Stimulated activated CD8-positive, alpha-beta memory T cell treated with anti-CD3 and anti-CD28 coated beads, Interleukin-15, amount 100 ng/mL, for 1 hour (primary cell): ENCODE measurements around the gene NKAIN2.

ENCODE experiments used
- DNase-seq: peaks from one replicate; pipeline ENCODE4 v3.0.0-alpha.2; 2020; ENCODE audit warnings: low read depth

Gene NKAIN2

GRCh38 chr6:123803504-123804013 is at the start of gene NKAIN2:
TSS of gene NKAIN2 (plus strand) at chr6:123803865.
- no peak for DNase-seq

- DNase-seq: no peak
Observed at GRCh38 chr6:123759472-123759871, 44.2 kb upstream of the NKAIN2 start.

- DNase-seq: no peak
Observed at GRCh38 chr6:123763904-123764303, 39.8 kb upstream of the NKAIN2 start.

GRCh38 chr6:123764722-123765121 is 38.9 kb upstream of the NKAIN2 start:
- no peak for DNase-seq

- DNase-seq: no peak
Observed at GRCh38 chr6:123768921-123769320, 34.7 kb upstream of the NKAIN2 start.

GRCh38 chr6:123769431-123769830 is 34.2 kb upstream of the NKAIN2 start:
- DNase-seq: no peak

- no peak for DNase-seq
Observed at GRCh38 chr6:123770247-123770949, 33.3 kb upstream of the NKAIN2 start.

- no peak for DNase-seq
Observed at GRCh38 chr6:123771126-123771525, 32.5 kb upstream of the NKAIN2 start.

GRCh38 chr6:123777563-123777962 is 26.1 kb upstream of the NKAIN2 start:
- DNase-seq: no peak

GRCh38 chr6:123780021-123780420 is 23.6 kb upstream of the NKAIN2 start:
- no peak for DNase-seq

GRCh38 chr6:123784330-123784729 is 19.3 kb upstream of the NKAIN2 start:
- no peak for DNase-seq

GRCh38 chr6:123785039-123785438 is 18.6 kb upstream of the NKAIN2 start:
- no peak for DNase-seq

- no peak for DNase-seq
Observed at GRCh38 chr6:123788319-123788718, 15.3 kb upstream of the NKAIN2 start.

GRCh38 chr6:123794190-123794589 is 9.5 kb upstream of the NKAIN2 start:
- DNase-seq: no peak

- DNase-seq: no peak
Observed at GRCh38 chr6:123794799-123795198, 8.9 kb upstream of the NKAIN2 start.

- DNase-seq: no peak
Observed at GRCh38 chr6:123801067-123801466, 2.6 kb upstream of the NKAIN2 start.

GRCh38 chr6:123802351-123802696 is 1.3 kb upstream of the NKAIN2 start:
- no peak for DNase-seq

GRCh38 chr6:123802697-123803503 is 765 bp upstream of the NKAIN2 start:
- DNase-seq: peak; percentile 14

- no peak for DNase-seq
Observed at GRCh38 chr6:123804014-123804786, 535 bp downstream of the NKAIN2 start.

- DNase-seq: no peak
Observed at GRCh38 chr6:123804787-123805540, 1.3 kb downstream of the NKAIN2 start.

GRCh38 chr6:123805921-123806320 is 2.3 kb downstream of the NKAIN2 start:
- no peak for DNase-seq

- no peak for DNase-seq
Observed at GRCh38 chr6:123806561-123806960, 2.9 kb downstream of the NKAIN2 start.
